A549 (cell line): ENCODE results near the gene NKX2-1. TPM values are rescaled to one million over a fixed set of nuclear protein-coding genes. Genes with fewer than 3 reads are reported as not detected.
A peak's percentile ranks its signal among the peaks of the same experiment; 100 is the strongest.

Source experiments
- ATAC-seq, 2 experiments: fragments of 200-7000 bp in 1 of 2; fragments of >200 bp in 1 of 2; cut with Nextera tagmentation in 1 of 2; cut with Tn5 transposase in 1 of 2; 3 replicates each; pipeline versions ENCODE4 v1.8.0 to v1.9.1; 2018 to 2020; ENCODE audit warnings: mild to moderate bottlenecking in 1 of 2, moderate library complexity in 1 of 2
- CTCF ChIA-PET: fragments of 300-600 bp; sonication (Branson Sonifier 250); formaldehyde crosslinking; extraction: SDS; loops from one replicate; lab custom pipeline; 2021; ENCODE audit warnings: antibody characterized with exemption, inconsistent platforms; lab: Yijun Ruan, JAX
- POLR2A ChIA-PET: fragments of 350-600 bp; formaldehyde crosslinking; extraction: SDS; loops from one replicate; lab custom pipeline; 2021; ENCODE audit warnings: antibody characterized with exemption, inconsistent platforms; lab: Yijun Ruan, JAX
- DNase-seq, 2 experiments: peaks; one replicate each; pipeline versions ENCODE4 v3.0.0 to v3.0.0-alpha.2; 2011 to 2016; ENCODE audit warnings: low read depth in 1 of 2, low spot score in 1 of 2
- FAIRE-seq: peaks from 2 replicates; lab custom pipeline; 2011; peaks lifted over from hg19 to GRCh38; lab: Jason Lieb, UNC
- H3K27ac ChIP-seq, 2 experiments: fragments of >200 bp; sonication (Bioruptor Twin); formaldehyde crosslinking; 3 replicates each; pipeline ENCODE4 v1.5.1; 2016 to 2017
- H3K4me1 ChIP-seq: fragments of >200 bp; sonication (Bioruptor Twin); formaldehyde crosslinking; 3 replicates; pipeline ENCODE4 v1.6.1; 2016
- H3K4me2 ChIP-seq: fragments of >200 bp; sonication (Bioruptor Twin); formaldehyde crosslinking; 3 replicates; pipeline ENCODE4 v1.6.1; 2016
- H3K4me3 ChIP-seq: fragments of >200 bp; sonication (Bioruptor Twin); formaldehyde crosslinking; 3 replicates; pipeline ENCODE4 v1.5.1; 2016
- H3K9me3 ChIP-seq: fragments of >200 bp; sonication (Bioruptor Twin); formaldehyde crosslinking; 3 replicates; pipeline ENCODE4 v1.6.1; 2016
- BCL3 ChIP-seq: fragments of >200 bp; sonication (Bioruptor Twin); formaldehyde crosslinking; IDR thresholded peaks from 3 replicates; pipeline ENCODE4 v1.6.1; 2016
- CBX2 ChIP-seq: fragments of 200-600 bp; sonication (generic); IDR thresholded peaks from 2 replicates; pipeline ENCODE4 v1.6.1; 2016; ENCODE audit warnings: low read depth, mild to moderate bottlenecking, borderline replicate concordance
- CBX8 ChIP-seq: fragments of 200-600 bp; sonication (generic); IDR thresholded peaks from 2 replicates; pipeline ENCODE4 v1.6.1; 2016
- CEBPB ChIP-seq, 2 experiments: fragments of >200 bp in 1 of 2; sonication (Bioruptor Twin) in 1 of 2; formaldehyde crosslinking in 1 of 2; IDR thresholded peaks; 2 replicates each; pipeline ENCODE4 v1.6.1; 2012 to 2016
- CHD2 ChIP-seq: fragments of 150-350 bp; IDR thresholded peaks from 2 replicates; pipeline ENCODE4 v1.6.1; 2014; ENCODE audit warnings: low read length; ENCODE audit not compliant: partially characterized antibody
- CTCF ChIP-seq: fragments of >200 bp; sonication (Bioruptor Twin); formaldehyde crosslinking; IDR thresholded peaks from 3 replicates; pipeline ENCODE4 v1.5.1; 2016
- E2F6 ChIP-seq: IDR thresholded peaks from 2 replicates; pipeline ENCODE4 v1.6.1; 2012; ENCODE audit warnings: low read depth, borderline replicate concordance
- EP300 ChIP-seq, 2 experiments: fragments of >200 bp; sonication (Bioruptor Twin); formaldehyde crosslinking; IDR thresholded peaks; 2 replicates in 1 of 2; 3 replicates in 1 of 2; pipeline ENCODE4 v1.6.1; 2016 to 2017
- FOSL2 ChIP-seq, 2 experiments: fragments of 450-650 bp in 1 of 2; fragments of >200 bp in 1 of 2; sonication (Bioruptor Twin) in 1 of 2; formaldehyde crosslinking; IDR thresholded peaks; 2 replicates each; pipeline versions ENCODE4 v1.5.0 to v1.6.1; 2016 to 2020; ENCODE audit warnings: mild to moderate bottlenecking in 1 of 2, moderate library complexity in 1 of 2
- FOXS1 ChIP-seq: fragments of 250-450 bp; sonication (Bioruptor Pico); IDR thresholded peaks from 2 replicates; pipeline ENCODE4 v1.5.0; 2020; ENCODE audit warnings: mild to moderate bottlenecking, moderate library complexity
- GATA3 ChIP-seq: IDR thresholded peaks from 2 replicates; pipeline ENCODE4 v1.6.1; 2012; ENCODE audit warnings: borderline replicate concordance
- HDAC2 ChIP-seq: fragments of 200-600 bp; sonication (generic); IDR thresholded peaks from 2 replicates; pipeline ENCODE4 v1.6.1; 2016
- HES2 ChIP-seq: fragments of >200 bp; sonication (Bioruptor Twin); formaldehyde crosslinking; IDR thresholded peaks from 2 replicates; pipeline ENCODE4 v1.6.1; 2016
- HEYL ChIP-seq: fragments of 250-450 bp; sonication (Bioruptor Pico); IDR thresholded peaks from 2 replicates; pipeline ENCODE4 v1.8.0; 2021; ENCODE audit warnings: mild to moderate bottlenecking, moderate library complexity
- KDM1A ChIP-seq: fragments of 200-600 bp; sonication (generic); IDR thresholded peaks from 2 replicates; pipeline ENCODE4 v1.6.1; 2016; ENCODE audit warnings: low read depth, mild to moderate bottlenecking
- POLR2A ChIP-seq: IDR thresholded peaks from 2 replicates; pipeline ENCODE4 v1.6.1; 2012; ENCODE audit warnings: mild to moderate bottlenecking, low read length
- POLR2AphosphoS2 ChIP-seq: conservative IDR thresholded peaks from 2 replicates; pipeline ENCODE4 v1.6.1; 2012; ENCODE audit warnings: low read length, improper control_type of control experiment, inconsistent platforms
- RNF2 ChIP-seq: fragments of 200-600 bp; sonication (generic); IDR thresholded peaks from 2 replicates; pipeline ENCODE4 v1.6.1; 2016; ENCODE audit warnings: low read depth, mild to moderate bottlenecking, antibody characterized with exemption, moderate library complexity, borderline replicate concordance
- SMC3 ChIP-seq: fragments of >200 bp; sonication (Bioruptor Twin); formaldehyde crosslinking; IDR thresholded peaks from 3 replicates; pipeline ENCODE4 v1.6.1; 2018; ENCODE audit warnings: inconsistent platforms
- TFCP2L1 ChIP-seq: fragments of 250-450 bp; sonication (Bioruptor Pico); IDR thresholded peaks from 2 replicates; pipeline ENCODE4 v1.5.0; 2021; ENCODE audit warnings: mild to moderate bottlenecking
- TP53 ChIP-seq: fragments of 250-450 bp; sonication (Bioruptor Pico); IDR thresholded peaks from 2 replicates; pipeline ENCODE4 v1.5.0; 2021; ENCODE audit warnings: mild to moderate bottlenecking, moderate library complexity
- USF2 ChIP-seq: fragments of 450-650 bp; IDR thresholded peaks from 2 replicates; pipeline ENCODE4 v1.6.1; 2014; ENCODE audit warnings: antibody characterized with exemption
- ZC3H11A ChIP-seq: fragments of 450-650 bp; IDR thresholded peaks from 2 replicates; pipeline ENCODE4 v1.6.1; 2014; ENCODE audit warnings: antibody characterized with exemption, mild to moderate bottlenecking
- ZFP36 ChIP-seq: fragments of 450-650 bp; IDR thresholded peaks from 2 replicates; pipeline ENCODE4 v1.6.1; 2014; ENCODE audit warnings: borderline replicate concordance; ENCODE audit not compliant: partially characterized antibody
- WGBS: methylation state at CpG from one replicate; pipeline ENCODE4 v1.1.6; 2017; ENCODE audit errors: missing lambda C conversion rate; 5-methylcytosine and 5-hydroxymethylcytosine counted together
- polyA plus RNA-seq, 4 experiments: library from polyadenylated mRNA; depleted of rRNA in 3 of 4; stranded (reverse); fragments of >200 nt; fragmentation: RNase III in 1 of 4; extraction: RNeasy Plus Mini Kit Qiagen cat#74134 plus additional on column Dnase treatment in 1 of 4; gene quantifications; 2 replicates in 3 of 4; 3 replicates in 1 of 4; pipeline ENCODE4 v1.2.3, GENCODE V29; 2011 to 2017

NKX2-1 gene
- polyA plus RNA-seq, 2 of the 4 experiments (the other 2 are of a cell fraction), result not detected

- peak; percentile 100 for TF ChIP-seq RNF2
- no peak for TF ChIP-seq HDAC2
- TF ChIP-seq KDM1A, result no peak
- no peak for TF ChIP-seq BCL3
- no peak for TF ChIP-seq CHD2
- no peak for TF ChIP-seq ZC3H11A
- no peak for TF ChIP-seq GATA3
- TF ChIP-seq HEYL, result no peak
- no peak for TF ChIP-seq POLR2A
- TF ChIP-seq POLR2AphosphoS2, result no peak
- TF ChIP-seq CBX8, result peak; percentile 100
- 0 out of 2 replicates have a peak, but pooled peaks have one; percentile 49 for TF ChIP-seq CBX2
Measured at GRCh38 chr14:36507847-36508417, 12.1 kb downstream of the NKX2-1 start (continued).

GRCh38 chr14:36506732-36507614, 13.1 kb downstream of the NKX2-1 start:
- ChIA-PET POLR2A (no interaction called here), CTCF (interaction anchor here (1.8 to 4.0 kb wide), 3 partner anchors 12 to 19 kb away, joined by 3 to 22 read pairs (median 13); no protein-coding TSS in a partner anchor)
- no peaks in the 10 kb centered on the region for H3K4me1 ChIP-seq
- DNase-seq (no peak), FAIRE-seq (no peak), ATAC-seq (no peak)
- H3K27ac ChIP-seq, result no peak overlapping the region
- H3K4me3 ChIP-seq, result no peak overlapping the region
- TF ChIP-seq SMC3 (no peak), ZFP36 (no peak), EP300 (IDR thresholded peaks at IDR 0.05) (no peak), E2F6 (no peak), TFCP2L1 (no peak), CEBPB (IDR thresholded peaks at IDR 0.05) (no peak), CBX2 (no peak), HES2 (no peak), TP53 (no peak), CBX8 (no peak), POLR2AphosphoS2 (no peak), CHD2 (no peak), CTCF (no peak), FOXS1 (CRISPR knock-in tag) (no peak), USF2 (no peak), HDAC2 (no peak), FOSL2 (IDR thresholded peaks at IDR 0.05) (no peak), FOSL2 (CRISPR knock-in tag; IDR thresholded peaks at IDR 0.05) (no peak)
- H3K4me2 ChIP-seq, result no peak overlapping the region
- peaks cover 12% of the 10 kb centered on the region; the same call in 2 of the 3 replicates for H3K9me3 ChIP-seq
- 39% methylated on average over 9 of the region's 10 CpGs for WGBS
